ENCODE results near the gene ASB12.

The ASB12 gene

DNA sequence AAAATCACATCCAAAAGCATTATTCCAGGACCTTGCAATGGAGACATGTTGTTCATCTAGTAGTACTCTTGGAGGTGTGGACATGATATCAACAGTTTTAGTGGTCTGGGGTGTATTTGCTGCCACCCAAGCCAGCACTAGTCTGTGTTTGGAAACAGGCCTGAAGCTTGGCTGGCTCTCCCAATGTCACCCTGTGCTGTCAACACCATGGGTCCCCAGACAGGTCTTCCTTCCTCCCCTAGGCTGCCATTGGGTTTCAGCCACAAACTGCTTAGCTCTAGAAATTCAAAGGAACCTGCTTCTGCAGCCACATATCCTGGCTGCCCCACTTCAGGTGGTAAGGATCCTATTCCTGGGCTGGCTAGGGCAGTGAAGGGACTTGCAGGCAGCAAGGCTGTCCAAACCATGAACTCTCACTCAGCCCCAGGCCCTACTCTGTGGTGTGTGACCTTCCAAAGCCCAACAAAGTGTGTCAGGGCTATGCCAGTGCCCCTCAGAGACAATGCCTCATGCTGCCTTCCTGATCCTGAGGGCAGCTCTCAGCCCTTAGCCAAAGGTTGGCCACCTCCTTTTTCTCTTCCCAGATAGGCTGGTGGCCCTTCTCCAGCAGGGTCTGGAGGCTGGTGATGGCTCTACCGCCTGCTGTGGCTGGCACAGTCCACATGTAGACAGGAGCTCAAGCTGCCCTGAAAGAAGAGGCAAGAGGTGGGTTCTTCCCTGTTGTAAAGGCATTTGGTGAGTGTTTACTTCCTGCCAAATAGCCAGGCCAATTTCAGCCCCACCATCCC, 43.2 kb downstream of the ASB12 start:
- no peak for DNase-seq

DNA sequence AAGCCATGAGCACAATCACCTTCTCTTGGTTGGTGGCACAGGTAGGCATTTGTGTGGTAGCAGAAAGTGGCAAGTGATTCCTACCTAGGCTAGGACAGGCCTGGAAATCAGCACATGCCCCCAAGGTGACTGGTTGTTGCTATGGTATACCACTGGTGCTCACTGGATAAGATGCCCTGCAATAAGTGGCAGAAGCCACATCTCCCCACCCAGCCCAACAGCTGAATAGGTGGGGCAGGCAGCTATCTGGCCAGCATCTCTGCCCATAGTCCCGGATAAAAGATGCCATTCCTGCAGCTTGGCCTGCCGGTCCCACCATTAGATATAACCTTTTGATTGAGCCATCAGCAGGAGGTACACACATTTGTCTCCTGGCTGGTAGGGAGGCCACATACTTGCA, 46.0 kb downstream of the ASB12 start:
- no peak for DNase-seq

DNA sequence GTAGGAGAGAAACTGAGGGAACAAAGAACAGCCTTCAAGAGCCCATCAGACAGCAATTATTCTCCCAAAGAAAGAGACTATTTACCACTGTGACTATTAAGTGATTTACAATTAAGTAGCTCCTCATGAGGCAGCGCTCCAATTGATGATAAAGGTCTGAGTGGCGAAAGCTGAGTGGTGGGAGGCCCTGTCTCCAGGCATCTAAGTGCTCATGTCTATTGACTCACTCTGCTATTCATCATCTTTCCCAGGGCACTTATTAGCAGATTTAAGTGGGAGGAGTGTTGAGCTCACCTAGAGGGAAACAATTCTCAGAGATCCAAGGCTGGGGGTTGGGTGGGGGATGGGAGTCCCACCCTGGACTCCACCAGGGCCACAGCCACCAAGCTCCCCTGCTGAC, 48.2 kb downstream of the ASB12 start:
- DNase-seq, result no peak

DNA sequence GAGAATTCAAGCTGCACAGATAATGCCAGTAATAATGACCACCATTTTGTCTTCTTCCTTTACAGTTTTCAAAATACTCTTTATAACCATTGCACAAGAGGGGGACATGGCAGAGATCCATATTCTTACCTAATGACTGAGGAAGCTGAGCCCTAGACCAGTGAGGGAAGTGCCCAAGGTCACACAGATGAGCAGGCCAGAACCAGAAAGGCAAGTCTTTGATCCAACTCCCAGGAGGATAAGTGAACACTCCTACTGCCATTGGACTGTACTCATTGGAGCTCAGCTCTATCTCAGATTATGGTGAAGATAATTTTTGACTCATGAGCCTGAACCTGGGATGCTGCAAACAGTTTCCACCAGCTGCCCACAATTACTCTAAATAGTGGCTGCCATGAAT, 53.5 kb downstream of the ASB12 start:
- no peak for DNase-seq

All from inflammatory macrophage treated with lipopolysaccharide for 1 hour (primary cell).